Cerebellar cortex (tissue), 1 donor: ENCODE data around the gene RIC8B.
"Not testable (repeated sequence)": the region's sequence is repeated elsewhere in the genome, so short reads cannot be mapped to it uniquely, and the experiment has no call there.

ENCODE experiments used
- DNase-seq: peaks from one replicate; pipeline ENCODE4 v3.0.0-alpha.2; 2015; ENCODE audit warnings: low spot score

Gene RIC8B

GRCh38 chr12:106903241-106903945 is 128.9 kb downstream of the RIC8B start:
- peak; percentile 37 for DNase-seq

GRCh38 chr12:106906715-106907114 is 132.2 kb downstream of the RIC8B start:
- no peak for DNase-seq

GRCh38 chr12:106907411-106907810 is 132.9 kb downstream of the RIC8B start:
- DNase-seq, result no peak

GRCh38 chr12:106907846-106908245 is 133.4 kb downstream of the RIC8B start:
- DNase-seq, result no peak

- no peak for DNase-seq
Measured at GRCh38 chr12:106908561-106908960, 134.1 kb downstream of the RIC8B start.

- DNase-seq, result no peak
Measured at GRCh38 chr12:106910202-106910601, 135.7 kb downstream of the RIC8B start.

GRCh38 chr12:106911581-106911980 is 137.1 kb downstream of the RIC8B start:
- DNase-seq, result no peak

- DNase-seq, result no peak
Measured at GRCh38 chr12:106913456-106913855, 139.0 kb downstream of the RIC8B start.

GRCh38 chr12:106914796-106915634 is 140.5 kb downstream of the RIC8B start:
- no peak for DNase-seq

GRCh38 chr12:106915635-106916026 is 141.1 kb downstream of the RIC8B start:
- no peak for DNase-seq

- DNase-seq, result no peak
Measured at GRCh38 chr12:106917503-106917902, 143.0 kb downstream of the RIC8B start.

- peak; percentile 60 for DNase-seq
Measured at GRCh38 chr12:106918746-106919145, 144.3 kb downstream of the RIC8B start.

GRCh38 chr12:106919910-106920544 is 145.5 kb downstream of the RIC8B start:
- peak; percentile 71 for DNase-seq

- DNase-seq, result not testable (repeated sequence)
Measured at GRCh38 chr12:106921976-106922375, 147.5 kb downstream of the RIC8B start.

- DNase-seq, result not testable (repeated sequence)
Measured at GRCh38 chr12:106923594-106923993, 149.1 kb downstream of the RIC8B start.

GRCh38 chr12:106924268-106924861 is 149.9 kb downstream of the RIC8B start:
- DNase-seq, result no peak

GRCh38 chr12:106926657-106927056 is 152.2 kb downstream of the RIC8B start:
- DNase-seq, result no peak

- no peak for DNase-seq
Measured at GRCh38 chr12:106934277-106934676, 159.8 kb downstream of the RIC8B start.
